Measurements from ENCODE around the gene FGF14.

Gene FGF14

DNA sequence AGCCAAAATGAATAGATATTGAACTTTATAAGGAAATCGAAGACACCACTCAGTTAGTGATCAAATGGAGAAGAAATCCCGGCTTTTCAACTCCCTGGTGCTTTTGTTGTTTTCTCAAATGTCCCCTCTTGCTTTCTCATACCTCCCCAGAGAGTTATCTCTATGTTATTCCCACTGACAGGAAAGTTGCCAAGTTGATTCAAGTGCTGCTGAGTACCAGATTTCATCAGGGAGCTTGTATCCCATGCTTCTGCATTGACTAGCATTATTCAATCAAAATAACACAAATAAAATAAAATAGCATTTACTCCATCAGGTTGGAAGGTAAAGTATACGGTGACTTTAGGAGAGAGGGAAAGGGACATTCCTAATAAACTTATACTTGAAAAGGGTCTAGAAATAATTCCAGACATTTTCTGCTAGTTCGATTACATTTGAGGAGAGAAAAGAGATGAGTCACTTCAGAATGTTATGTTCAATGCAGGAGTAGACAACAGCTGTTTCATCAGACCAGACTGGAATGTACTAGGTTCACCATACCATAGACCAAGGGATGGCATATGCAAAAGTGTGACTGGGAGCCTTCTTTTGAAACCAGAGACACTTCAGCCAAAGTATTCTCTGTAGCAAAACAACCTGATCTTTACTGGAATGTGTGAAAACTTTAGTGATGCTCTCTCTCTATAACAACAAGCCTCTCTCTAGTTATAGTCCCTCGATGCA lies 397.8 kb downstream of the FGF14 start:
- H3K27ac ChIP-seq, result no peak overlapping the region
- TF ChIP-seq ZFX (IDR thresholded peaks at IDR 0.05; ENCODE audit: borderline replicate concordance), result no peak
- no peak for TF ChIP-seq CTCF (IDR thresholded peaks at IDR 0.05)

GRCh38 chr13:102002287-102002686 lies 399.6 kb downstream of the FGF14 start:
- no peak overlapping the region for H3K27ac ChIP-seq

DNA sequence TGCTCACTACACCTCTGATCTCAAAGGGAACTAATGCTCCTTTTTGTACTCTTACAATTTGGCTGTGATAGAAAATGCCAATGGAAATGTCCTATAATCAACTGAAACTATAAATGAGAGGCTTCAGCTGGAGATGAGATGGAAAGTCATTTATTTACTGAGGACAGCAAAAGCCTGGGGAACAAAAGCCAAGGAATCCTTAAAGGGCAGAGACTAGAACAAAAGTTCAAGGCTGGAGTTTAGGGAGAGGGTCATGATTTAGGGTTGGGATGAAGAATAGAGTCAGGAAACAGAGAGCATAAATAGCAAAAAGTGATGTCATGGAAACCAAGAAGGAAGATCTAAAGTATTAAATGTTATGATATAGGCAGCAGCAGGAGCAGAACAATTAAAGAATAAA lies 401.1 kb downstream of the FGF14 start:
- no peak for TF ChIP-seq CTCF (IDR thresholded peaks at IDR 0.05)
- no peak for TF ChIP-seq ZFX (IDR thresholded peaks at IDR 0.05; ENCODE audit: borderline replicate concordance)
- H3K27ac ChIP-seq, result no peak overlapping the region

More at GRCh38 chr13:102002287-102002686, 399.6 kb downstream of the FGF14 start:
- TF ChIP-seq ZFX (IDR thresholded peaks at IDR 0.05; ENCODE audit: borderline replicate concordance), result no peak
- TF ChIP-seq CTCF (IDR thresholded peaks at IDR 0.05), result no peak

GRCh38 chr13:101998129-101998528 lies 403.7 kb downstream of the FGF14 start:
- H3K27ac ChIP-seq, result no peak overlapping the region
- TF ChIP-seq ZFX (IDR thresholded peaks at IDR 0.05; ENCODE audit: borderline replicate concordance) (no peak), CTCF (IDR thresholded peaks at IDR 0.05) (no peak)

GRCh38 chr13:101996954-101997353 lies 404.9 kb downstream of the FGF14 start:
- TF ChIP-seq CTCF (IDR thresholded peaks at IDR 0.05) (no peak), ZFX (IDR thresholded peaks at IDR 0.05; ENCODE audit: borderline replicate concordance) (no peak)
- H3K27ac ChIP-seq, result no peak overlapping the region

- no peak overlapping the region for H3K27ac ChIP-seq
- TF ChIP-seq CTCF (IDR thresholded peaks at IDR 0.05) (no peak), ZFX (IDR thresholded peaks at IDR 0.05; ENCODE audit: borderline replicate concordance) (no peak)
These were observed 412.0 kb downstream of the FGF14 start for GRCh38 chr13:101989798-101990350.

GRCh38 chr13:101988140-101988539 lies 413.7 kb downstream of the FGF14 start:
- H3K27ac ChIP-seq, result no peak overlapping the region
- TF ChIP-seq ZFX (IDR thresholded peaks at IDR 0.05; ENCODE audit: borderline replicate concordance), result no peak
- no peak for TF ChIP-seq CTCF (IDR thresholded peaks at IDR 0.05)

All from 22Rv1 (cell line).